Parietal lobe (tissue), 2 donors: ENCODE results near the gene MYO19. TPM values are rescaled to one million over a fixed set of nuclear protein-coding genes. Genes with fewer than 3 reads are reported as not detected.

Experiments
- small RNA-seq: library from RNA; depleted of rRNA; stranded (forward); fragments of <200 nt; gene quantifications from one replicate; pipeline ENCODE3, GENCODE V24; 2014; ENCODE audit warnings: low replicate concordance
- total RNA-seq: library from RNA; depleted of rRNA; stranded (reverse); fragments of >200 nt; gene quantifications from one replicate; pipeline ENCODE4 v1.2.3, GENCODE V29; 2014

MYO19 gene, protein sequence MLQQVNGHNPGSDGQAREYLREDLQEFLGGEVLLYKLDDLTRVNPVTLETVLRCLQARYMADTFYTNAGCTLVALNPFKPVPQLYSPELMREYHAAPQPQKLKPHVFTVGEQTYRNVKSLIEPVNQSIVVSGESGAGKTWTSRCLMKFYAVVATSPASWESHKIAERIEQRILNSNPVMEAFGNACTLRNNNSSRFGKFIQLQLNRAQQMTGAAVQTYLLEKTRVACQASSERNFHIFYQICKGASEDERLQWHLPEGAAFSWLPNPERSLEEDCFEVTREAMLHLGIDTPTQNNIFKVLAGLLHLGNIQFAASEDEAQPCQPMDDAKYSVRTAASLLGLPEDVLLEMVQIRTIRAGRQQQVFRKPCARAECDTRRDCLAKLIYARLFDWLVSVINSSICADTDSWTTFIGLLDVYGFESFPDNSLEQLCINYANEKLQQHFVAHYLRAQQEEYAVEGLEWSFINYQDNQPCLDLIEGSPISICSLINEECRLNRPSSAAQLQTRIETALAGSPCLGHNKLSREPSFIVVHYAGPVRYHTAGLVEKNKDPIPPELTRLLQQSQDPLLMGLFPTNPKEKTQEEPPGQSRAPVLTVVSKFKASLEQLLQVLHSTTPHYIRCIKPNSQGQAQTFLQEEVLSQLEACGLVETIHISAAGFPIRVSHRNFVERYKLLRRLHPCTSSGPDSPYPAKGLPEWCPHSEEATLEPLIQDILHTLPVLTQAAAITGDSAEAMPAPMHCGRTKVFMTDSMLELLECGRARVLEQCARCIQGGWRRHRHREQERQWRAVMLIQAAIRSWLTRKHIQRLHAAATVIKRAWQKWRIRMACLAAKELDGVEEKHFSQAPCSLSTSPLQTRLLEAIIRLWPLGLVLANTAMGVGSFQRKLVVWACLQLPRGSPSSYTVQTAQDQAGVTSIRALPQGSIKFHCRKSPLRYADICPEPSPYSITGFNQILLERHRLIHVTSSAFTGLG
- 64.5 TPM for total RNA-seq

GRCh38 chr17:36534840-36535668 lies at the start of gene MYO19, which contains the start of gene PIGW:
Gene MYO19 (minus strand): TSS chr17:36534868. CDS start chr17:36532538, 2,330 bp downstream.
Gene PIGW (plus strand): TSS chr17:36534987. CDS start chr17:36537102, 2,115 bp downstream.

GRCh38 chr17:36544307-36545076 lies 9.8 kb upstream of the MYO19 start, which contains the start of gene GGNBP2:
Gene GGNBP2 (plus strand): TSS chr17:36544919. CDS start chr17:36545725, 806 bp downstream.

GRCh38 chr17:36486204-36487194 lies 48.2 kb downstream of the MYO19 start, which contains the start of gene ZNHIT3:
Gene ZNHIT3 (plus strand): TSS chr17:36486681. CDS start chr17:36486700, 19 bp downstream.

Small RNA genes lying within 50 kb of the gene (small RNA-seq; reads per million reads assigned to genes)
- not detected for gene RNA5SP439

Other genes with a start within 250 kb of the MYO19 start
- not detected for gene TBC1D3G, start 211.0 kb downstream of the MYO19 start, total RNA-seq
- gene TBC1D3H, start 146.4 kb downstream of the MYO19 start, total RNA-seq: not detected
- 39.4 TPM for gene ZNHIT3, start 48.2 kb downstream of the MYO19 start, total RNA-seq
- 5.0 TPM for gene PIGW, start 119 bp upstream of the MYO19 start, total RNA-seq
- 95.8 TPM for gene GGNBP2, start 10.1 kb upstream of the MYO19 start, total RNA-seq
- gene DHRS11, start 57.0 kb upstream of the MYO19 start, total RNA-seq: 8.1 TPM
- gene MRM1, start 66.7 kb upstream of the MYO19 start, total RNA-seq: 3.1 TPM